NCI-H345 (cell line): ENCODE data around the gene DSPP.

Experiments used
- DNase-seq: peaks from one replicate; lab custom pipeline; 2025; lab: John Stamatoyannopoulos, UW

Gene DSPP

DNA sequence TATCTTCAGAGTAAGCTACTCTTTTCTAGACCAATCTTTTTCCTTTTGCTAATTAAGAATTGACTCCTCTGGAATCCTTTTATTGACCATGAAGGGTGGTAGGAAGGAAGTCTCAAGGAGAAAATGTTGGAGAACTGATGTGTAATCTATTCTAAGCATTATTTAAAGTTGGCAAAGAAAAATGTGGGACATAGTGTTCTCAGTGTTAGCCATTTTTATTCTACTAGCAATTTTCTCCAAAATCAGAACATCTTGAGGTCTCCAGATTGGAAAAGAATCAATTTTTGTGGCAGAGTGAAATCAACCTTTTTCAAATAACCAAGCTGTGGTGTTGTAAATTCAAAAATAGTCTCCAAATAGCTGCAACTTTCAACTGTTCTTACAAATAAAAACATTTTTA, 23.3 kb downstream of the DSPP start:
- DNase-seq, result no peak

DNA sequence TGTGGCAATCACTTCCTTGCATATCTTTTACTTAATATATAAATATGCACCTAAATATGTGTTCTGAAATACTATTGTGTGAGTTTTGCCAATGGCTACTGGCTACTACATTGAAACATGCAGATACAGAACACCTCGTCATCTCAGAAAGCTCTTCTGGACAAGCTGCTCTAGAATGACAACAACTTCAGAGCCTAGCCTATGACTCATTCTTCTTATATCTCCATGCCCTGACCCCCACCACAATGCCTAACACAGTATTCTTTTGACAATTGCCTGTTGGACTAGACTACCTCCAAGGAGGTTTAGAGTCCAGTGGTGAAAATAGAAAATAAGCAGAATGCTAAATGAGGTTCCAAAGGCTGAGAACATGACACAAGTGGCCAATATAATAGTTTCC, 24.1 kb downstream of the DSPP start:
- DNase-seq, result no peak

DNA sequence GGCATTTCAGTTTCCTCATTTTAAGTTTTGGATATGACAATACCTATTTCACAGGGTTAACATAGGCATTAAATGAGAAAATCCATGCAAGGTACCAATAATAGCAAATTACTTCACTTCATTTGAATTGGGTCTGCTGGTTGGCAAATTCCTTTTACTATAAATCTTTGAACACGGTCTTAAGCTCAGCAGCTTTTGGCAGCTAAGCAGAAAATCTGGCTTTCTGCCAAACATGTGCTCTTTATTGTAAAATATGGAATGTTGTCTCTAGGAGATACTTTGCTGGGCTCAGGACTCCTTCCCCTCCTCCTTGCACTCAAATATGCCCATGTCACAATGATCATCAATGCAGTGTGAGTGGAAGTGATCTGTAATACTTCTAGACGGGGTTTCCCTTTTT, 24.9 kb downstream of the DSPP start:
- DNase-seq, result peak; percentile 25

GRCh38 chr4:87644286-87644685, 36.0 kb downstream of the DSPP start:
- DNase-seq, result no peak

DNA sequence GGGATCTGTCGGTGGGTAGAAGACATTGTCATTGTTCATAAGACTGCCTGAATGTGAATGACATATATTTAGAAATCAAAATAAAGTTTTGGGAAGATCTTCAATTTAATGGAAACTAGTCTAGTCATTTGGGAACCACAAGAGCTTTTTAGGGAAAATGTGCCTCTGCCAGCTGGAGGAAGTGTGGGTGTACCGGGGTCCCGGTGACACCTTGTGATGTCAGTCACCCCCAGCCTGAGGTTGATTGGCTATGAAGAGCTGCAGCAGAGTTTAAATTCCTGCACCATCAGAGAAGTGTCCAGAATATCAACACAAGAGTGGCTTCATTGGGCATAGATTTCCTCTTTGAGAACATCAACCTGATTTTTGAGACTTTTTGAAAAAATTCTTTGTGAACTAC, 41.7 kb downstream of the DSPP start, which contains the start of gene DMP1:
TSS of gene DMP1 (plus strand) at position 301 of the 400 bp plus-strand sequence. CDS start 6,213 bp downstream, outside the sequence.
- DNase-seq, result no peak

DNA sequence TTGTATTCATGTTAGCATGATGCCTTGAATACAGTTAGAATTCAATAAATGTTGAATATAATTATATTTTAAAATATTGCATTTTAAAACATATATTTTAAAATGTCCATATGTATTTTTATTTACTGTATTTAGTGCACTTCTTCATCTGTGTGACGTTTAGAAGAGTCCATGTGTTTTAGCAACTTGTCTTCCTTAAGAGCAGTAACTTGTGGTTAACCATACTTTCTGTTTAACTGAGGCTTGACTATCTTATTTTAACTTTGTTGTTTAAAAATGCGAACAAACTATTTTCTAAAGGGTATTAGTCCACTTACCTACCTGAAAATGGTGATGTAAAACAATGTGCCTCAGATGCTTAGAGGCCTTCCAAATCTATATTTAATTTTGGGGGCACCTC, 42.6 kb downstream of the DSPP start:
- DNase-seq, result no peak

GRCh38 chr4:87651941-87652340, 43.6 kb downstream of the DSPP start:
- no peak for DNase-seq

DNA sequence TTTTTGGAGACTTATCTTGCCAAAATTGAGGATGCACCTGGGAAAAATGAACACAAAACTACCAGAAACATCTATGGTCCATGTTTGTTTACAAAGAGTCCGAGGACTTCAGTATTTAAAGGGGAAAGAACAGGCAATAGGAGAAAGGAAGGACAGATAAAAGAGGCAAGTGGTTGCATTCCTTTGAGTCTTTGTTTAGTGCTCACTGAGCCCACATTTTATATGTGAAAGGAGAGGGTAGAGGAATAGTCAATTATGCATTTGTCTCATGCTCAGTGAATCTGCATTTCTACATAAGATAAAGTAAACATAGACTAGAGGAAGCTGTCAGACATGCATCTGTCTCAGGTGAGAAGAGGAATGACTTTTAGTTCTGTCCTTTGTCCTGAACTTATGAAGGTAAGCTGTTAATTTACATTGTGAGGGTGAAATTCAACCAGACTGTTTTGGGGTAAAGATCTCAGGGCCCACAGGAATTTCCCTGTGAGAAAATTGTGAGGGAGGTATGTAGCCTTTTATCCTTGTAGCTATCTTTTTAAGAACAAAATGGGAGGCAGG, 46.2 kb downstream of the DSPP start:
- DNase-seq, result no peak

DNA sequence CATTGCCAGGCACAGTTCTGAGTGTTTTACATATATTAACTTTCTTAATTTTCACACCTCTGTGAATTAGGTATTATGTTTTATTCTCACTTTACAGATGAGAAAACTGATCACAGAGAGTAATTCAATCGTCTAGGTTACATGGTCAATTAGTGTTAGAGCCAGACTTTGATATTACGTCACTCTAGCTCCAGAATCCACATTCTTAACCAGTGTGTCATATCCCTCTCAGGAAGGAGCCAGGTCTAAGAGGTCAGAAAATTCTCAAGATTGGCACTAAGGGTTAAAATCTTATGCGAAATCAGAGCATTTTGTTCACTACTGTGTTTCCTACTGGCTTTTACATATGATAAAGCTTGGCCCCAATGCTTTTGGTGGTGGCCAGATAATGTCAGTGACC, 49.2 kb downstream of the DSPP start:
- DNase-seq, result no peak

DNA sequence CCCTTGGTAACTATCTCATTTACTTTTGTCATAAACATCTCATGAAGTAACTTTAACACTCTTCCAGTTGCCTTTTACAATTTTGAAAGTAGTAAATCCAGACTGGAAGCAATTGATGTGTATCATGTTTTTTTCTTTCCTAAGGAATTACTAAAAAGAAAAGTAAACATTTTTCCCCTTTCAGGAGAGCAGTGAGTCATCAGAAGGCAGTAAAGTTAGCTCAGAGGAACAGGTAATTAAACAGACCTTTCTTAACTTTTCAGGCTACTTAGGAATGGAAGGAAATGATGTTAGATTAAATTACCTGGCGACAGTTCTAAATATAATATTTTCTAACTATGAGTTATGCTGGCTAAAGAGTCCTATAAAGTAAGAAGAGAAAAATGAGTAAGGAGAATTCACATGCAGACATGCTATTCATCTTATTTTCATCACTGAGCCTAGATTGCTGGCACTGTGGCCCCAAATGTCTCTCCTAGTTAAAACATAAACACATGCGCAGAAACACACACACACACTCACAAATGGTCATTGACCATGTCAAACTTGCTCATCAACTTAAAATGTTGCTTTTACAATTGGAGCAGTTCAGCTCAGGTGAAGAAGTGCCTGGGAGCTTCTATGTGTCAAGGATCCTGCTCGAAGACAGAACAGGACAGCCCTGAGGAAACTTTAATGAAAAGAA, 51.1 kb downstream of the DSPP start:
- no peak for DNase-seq

DNA sequence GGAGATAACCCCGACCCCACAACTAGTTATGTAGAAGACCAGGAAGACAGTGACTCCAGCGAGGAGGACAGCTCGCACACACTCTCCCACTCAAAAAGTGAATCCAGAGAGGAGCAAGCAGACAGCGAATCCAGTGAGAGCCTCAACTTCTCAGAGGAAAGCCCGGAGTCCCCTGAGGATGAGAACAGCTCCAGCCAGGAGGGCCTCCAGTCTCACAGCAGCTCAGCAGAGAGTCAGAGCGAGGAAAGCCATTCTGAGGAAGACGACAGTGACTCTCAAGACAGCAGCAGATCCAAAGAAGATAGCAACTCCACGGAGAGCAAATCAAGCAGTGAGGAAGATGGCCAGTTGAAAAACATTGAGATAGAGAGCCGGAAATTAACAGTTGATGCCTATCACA, 54.5 kb downstream of the DSPP start:
- DNase-seq, result no peak
